NCI-H2227 treated with DMSO at 0.1 percent for 48 hours (cell line): ENCODE measurements around the gene DENND1C.
A peak's percentile ranks its signal among the peaks of the same experiment; 100 is the strongest.

ENCODE experiments used
- DNase-seq: peaks from one replicate; lab custom pipeline; 2025; lab: John Stamatoyannopoulos, UW

The DENND1C gene

GRCh38 chr19:6423499-6424194 lies 57.9 kb downstream of the DENND1C start:
- peak; percentile 8 for DNase-seq

GRCh38 chr19:6421075-6422014 lies 60.2 kb downstream of the DENND1C start:
- no peak for DNase-seq

GRCh38 chr19:6418562-6418932 lies 63.0 kb downstream of the DENND1C start:
- DNase-seq = no peak

- no peak for DNase-seq
These were observed 63.6 kb downstream of the DENND1C start for GRCh38 chr19:6417713-6418561.
